Putamen (tissue), 1 donor: ENCODE results near the gene PPFIA4.
A peak's percentile ranks its signal among the peaks of the same experiment; 100 is the strongest.

ENCODE experiments used
- DNase-seq: peaks from one replicate; pipeline ENCODE4 v3.0.0-alpha.2; 2016; ENCODE audit warnings: low spot score

The PPFIA4 gene

DNA sequence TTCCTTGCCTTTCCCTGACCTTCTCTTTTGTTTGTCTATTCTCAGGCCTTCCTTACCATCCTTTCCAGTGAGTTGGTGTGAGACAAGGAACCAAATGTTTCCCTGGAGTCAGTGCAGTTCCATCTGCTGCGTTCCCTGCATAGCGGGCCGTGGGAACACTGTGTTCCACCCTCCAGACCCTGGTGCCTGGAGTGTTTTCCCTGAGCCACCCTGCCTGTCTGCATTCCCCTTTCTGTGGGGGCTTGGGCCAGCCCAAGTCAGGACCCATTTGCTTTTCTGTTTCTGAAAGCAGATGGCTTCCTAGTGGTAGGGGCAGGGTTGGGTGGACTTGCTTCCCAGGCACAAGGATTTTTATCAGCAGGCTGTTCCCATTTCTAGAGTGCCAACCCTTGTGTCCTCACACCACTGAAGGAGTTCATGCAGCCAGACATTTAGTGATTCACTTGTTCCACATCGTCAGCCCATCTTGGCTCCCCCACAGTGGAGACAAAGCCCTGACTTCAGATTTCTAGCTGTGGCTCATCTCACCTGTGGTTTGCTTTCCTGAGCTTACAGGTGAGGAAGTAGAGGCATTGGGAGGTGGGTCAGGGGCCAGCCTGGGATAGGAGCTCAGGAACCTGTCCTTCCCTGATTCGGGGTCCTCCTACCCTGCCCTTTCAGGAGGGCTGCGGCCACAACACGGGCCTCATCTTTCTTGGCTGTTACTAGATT is 73.7 kb downstream of the PPFIA4 start:
- DNase-seq: no peak

DNA sequence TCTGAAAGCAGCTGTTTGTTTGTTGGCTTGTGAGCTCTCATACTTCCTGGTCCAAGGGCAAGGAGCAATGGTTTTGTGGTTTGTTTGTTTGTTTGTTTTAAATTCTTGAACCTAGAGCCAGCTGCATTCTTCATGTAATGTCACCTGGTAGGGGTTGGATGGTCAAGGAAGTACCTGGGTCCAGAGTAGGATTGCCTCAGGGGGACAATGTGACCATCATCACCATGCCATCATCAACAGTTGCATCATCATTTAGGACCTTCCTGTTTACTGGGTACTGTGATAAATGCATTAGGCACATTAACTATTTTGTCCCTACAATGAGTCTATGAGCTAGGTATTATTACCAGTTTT is 74.2 kb downstream of the PPFIA4 start:
- no peak for DNase-seq

DNA sequence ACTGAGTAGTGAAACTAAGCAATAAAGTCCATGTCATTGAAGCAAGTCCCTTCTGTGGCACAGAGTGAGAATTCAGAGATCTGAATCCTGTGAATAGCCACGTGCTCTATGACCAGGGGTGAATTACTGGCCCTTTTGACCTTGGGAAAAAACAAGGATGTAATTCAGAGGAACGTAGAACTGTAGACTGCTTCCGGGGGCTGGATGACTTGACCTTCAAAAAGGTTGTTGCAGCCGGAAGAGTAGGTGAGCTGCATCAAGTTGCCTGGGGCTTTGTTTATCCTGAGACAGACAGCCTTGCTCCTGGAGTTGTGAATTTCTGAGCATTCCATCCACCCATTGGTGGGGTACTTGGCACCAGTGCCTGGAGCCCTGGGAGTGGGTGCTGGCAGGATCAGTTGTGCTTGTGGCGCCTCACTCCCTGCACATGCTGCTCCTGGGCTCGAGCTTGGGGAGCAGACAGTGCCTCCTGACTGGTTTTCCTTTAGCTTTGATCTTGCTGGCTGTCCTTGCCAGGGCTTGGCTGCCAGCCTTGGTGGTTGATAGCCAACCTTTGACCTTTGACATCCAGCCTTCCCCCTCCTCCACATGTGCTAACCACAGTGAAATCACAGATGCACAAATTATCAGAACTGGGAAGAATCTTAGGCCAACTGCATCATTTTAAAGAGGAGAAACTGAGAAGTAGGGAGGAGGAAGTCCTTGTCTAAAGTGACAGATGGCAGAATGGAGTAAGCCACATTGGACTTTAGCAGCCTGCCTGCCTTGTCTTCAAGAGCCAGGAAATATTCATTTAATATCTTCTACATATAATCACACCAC is 75.7 kb downstream of the PPFIA4 start:
- no peak for DNase-seq

DNA sequence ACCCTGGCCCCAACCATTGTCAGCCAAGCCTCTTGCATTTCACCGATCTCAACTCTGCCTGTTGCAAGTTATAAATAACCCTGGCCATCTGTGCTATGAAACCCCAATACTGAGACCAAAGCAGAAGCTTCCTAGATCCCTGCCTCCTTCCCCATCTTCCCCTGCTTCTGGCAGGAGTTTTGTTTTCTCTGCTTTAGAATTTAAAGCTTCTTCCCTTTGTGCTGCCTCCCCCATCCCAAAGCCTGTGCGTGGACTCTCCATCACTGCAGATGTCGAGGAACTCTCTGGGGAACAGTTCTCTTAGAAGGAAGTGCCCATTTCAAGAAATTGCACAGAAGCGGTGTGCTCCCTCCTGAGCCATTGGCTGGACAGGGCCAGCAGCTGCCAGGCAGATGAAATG is 76.9 kb downstream of the PPFIA4 start:
- DNase-seq: no peak

DNA sequence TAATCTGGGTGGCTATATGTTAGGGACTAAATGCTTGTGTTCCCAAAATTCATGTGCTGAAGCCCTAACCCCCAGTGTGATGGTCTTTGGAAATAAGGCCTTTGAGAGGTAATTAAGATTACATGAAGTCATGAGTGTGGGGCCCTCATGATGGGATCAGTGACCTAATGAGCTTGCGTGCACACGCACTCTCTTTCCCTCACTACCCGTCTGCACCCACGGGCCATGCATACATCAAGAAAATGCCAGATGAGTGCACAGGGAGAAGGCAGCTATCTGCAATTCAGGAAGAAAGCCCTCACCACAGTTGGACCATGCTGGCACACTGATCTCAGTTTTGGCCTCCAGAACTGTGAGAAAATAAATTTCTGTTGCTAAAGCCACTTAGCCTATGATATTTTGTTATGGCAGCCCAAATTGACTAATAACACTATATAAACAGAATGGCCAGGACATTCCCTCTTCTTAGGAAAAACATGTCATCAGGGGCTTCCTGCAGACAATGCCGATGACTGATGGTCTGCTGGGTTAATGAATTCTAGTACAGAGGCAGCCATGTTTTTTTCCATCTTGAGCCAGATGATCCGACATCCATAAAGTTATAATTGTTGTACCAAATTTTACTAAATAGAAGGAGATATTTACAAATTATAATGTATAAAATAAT is 77.7 kb downstream of the PPFIA4 start:
- no peak for DNase-seq

DNA sequence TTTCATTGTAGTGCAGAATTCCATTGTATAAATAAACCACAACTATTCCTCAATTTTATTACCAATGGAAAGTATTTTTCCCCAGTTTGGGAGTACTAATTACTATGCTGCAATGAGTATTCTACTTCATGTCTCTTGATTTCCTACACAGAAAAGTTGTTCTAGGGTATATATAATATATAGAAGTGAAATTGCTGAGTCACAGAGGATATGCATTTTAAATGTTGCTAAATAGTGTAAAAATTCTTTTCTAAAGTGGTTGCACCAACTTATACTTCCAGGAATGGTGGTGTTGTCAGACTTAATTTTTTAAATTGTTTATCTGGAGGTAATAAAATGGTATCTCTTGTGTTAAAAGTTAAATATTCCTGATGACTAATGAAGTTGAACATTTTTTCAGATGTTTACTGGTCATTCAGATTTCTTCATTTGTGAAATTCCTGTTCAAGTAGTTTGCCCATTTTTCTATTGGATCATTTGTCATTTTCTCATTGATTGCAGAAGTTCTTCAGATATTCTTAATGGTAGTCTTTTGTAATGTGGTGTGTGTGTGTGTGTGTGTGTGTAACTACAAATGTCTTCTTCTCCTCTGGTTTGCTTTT is 78.6 kb downstream of the PPFIA4 start:
- no peak for DNase-seq

DNA sequence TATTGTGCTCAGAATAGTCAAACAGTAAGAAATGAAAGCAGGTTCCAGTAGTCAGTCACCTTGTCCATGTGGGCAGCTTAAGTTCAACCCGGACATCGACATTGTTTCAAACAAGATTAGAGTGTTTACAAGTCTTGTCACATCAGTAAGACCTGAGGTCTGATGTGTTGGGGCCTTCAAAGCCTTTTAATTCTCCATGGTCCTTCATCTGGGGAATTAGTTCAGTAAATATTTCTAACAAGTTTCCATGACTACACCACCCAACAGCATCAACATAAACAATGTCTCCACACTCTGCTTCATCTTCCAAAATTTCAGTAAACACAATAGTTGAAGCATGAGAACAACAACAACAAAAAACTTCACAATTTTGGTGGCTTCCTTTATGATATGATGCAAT is 86.2 kb downstream of the PPFIA4 start:
- no peak for DNase-seq

DNA sequence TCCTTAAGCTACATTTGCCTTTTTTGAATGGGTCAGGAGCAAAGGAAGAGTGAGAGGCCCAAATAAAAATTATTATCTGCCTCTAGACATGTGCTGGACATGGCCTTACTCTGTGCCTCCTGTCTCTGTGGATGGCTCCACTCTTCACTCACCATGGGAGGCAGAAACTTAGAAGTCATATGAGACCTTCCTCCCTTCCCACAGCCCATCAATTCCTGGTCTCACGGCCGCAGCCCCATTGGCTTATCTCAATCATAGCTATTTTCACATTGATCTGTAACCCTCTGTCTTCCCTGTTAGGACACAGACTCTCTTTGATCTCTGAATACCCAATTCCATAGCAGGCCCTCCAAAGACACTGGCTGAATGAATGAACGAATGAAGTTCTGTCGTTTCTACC is 87.0 kb downstream of the PPFIA4 start:
- no peak for DNase-seq

DNA sequence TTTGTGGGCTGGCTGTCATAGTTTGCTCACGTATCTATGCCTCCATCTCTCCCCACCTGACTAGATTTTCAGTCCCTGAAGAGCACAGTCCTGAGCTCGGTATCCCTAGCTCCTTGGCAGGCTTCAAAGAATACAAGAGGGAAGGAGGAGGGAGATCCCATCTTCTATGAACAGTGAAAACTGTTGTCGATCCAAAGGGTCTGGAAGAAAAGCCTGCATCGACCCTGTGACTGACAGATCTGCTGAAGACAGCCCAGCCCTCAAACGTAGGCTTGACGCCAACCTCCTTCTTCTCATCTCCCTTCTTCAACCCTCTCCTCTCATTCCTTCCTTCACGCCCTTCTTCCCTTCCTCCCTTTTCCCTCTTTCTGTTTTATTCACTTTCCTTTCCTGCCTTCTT is 87.9 kb downstream of the PPFIA4 start:
- no peak for DNase-seq

DNA sequence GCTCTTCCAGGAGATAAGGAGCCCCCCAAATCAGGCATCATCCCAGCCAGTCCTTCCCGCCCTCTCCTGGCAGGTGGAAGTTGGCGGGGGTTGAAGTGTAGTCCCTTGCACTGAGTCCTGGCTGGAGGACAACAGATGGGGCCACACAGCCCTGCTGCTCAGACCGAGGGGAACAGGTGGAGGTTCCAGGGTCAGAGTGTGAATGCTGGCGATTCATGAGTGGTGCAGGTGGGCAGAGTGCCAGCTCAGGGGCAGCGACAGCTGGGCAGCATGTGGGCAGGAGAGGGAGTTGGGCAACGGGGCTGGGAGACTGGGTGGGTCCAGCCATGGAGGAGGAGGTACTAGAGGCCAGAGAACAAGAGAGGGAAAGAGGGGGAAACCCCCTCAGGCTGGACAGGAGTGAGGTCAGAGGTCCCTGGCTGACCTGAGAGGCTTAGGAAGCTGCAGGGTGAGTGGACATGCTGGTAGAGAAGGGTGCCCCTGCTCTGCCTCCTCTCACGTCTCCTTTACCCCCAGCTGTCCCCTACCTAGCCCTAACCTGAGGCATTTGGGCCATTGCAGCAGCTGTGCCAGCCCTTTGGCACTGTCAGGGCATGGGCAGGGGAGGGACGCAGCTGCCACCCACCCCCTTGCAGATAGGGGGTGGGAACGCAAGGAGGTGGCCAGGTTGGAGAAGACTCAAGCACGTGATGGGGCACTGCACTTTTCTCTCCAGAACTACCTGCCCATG is 90.0 kb downstream of the PPFIA4 start:
- DNase-seq: no peak

DNA sequence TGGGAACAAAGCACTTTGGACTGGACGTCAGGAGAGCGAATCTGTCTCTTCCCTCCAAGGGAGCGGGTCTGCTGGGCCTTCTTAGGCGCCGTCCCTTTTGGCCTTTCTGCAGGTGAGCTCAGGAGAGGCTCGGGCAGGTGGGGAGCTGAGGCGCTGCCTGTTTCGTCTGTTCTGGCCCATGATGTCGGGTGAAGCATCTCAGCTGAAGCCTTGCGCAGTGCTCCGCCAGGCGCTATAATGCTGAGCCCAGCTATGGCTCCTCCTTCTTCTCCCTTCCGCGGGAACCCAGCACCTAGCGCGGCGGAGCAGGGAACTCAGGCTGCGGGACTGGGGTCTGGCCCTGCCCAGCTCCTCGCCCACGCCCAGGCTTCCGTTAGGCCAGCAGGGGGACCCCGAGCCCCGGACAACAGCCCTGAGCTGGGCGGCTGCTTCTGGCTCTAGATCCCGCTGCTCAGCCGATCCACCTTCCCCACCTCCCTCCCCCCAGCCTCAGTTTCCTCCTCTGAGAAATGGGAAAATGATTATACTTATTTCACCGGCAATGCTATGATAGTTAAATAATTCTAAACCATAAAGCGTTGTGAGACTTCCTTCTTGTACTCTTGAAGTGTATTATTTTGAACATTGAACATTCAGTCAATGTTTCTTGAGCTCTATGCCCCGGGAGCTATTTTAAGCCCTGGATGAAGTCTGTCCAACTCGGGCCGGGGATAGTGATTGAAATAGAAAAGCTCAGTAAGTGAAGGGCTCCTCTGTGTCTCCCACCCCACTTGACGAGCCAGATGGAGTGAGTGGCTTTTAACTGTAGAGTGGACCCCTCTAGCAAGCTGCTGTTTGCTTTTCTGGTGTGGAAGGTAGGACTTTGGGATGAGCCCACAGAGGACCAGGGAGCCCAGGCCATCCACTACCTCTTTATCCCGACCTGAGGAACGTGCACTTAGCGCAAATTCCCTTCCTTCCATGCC is 91.6 kb downstream of the PPFIA4 start:
- peak; percentile 52 for DNase-seq

DNA sequence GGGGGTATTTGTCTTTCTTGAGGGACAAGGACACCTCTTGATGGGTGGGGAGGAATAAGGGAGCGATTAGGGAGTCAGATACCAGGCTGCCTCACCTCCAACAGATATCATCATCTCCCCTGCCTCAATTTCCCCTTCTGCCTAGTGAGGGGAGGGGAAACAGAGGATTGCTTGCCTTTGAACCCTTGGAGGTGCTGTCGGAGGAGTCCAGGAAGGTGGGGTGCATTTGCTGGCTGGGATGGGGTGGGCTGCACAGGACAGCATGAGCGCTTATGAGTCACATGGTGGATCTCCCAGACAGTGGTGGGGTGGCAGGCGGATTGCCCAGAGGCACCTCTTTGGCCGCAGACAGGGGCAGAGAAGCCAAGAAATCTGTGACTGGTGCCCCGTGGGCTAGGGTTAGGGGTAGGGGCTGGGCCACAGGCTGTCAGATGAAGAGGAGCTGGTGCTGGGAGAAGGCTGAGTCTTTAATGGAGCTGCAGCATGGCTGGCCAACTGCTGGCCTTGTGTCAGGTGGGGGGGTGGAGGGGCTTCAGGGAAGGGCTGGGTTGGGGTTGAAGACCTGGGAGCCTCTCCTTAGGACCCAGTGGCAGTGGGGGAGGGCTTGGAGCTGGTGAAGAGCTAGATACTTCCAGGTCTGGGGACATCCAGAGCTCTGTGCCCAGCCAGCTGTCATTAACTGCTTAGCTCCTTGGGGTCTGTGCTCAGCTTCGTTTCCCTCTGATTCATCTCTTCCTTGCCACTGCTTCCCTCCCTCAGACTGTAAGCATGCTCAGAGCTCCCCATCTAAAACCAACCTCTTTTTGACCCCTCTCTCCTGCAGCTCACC is 94.2 kb downstream of the PPFIA4 start:
- no peak for DNase-seq

DNA sequence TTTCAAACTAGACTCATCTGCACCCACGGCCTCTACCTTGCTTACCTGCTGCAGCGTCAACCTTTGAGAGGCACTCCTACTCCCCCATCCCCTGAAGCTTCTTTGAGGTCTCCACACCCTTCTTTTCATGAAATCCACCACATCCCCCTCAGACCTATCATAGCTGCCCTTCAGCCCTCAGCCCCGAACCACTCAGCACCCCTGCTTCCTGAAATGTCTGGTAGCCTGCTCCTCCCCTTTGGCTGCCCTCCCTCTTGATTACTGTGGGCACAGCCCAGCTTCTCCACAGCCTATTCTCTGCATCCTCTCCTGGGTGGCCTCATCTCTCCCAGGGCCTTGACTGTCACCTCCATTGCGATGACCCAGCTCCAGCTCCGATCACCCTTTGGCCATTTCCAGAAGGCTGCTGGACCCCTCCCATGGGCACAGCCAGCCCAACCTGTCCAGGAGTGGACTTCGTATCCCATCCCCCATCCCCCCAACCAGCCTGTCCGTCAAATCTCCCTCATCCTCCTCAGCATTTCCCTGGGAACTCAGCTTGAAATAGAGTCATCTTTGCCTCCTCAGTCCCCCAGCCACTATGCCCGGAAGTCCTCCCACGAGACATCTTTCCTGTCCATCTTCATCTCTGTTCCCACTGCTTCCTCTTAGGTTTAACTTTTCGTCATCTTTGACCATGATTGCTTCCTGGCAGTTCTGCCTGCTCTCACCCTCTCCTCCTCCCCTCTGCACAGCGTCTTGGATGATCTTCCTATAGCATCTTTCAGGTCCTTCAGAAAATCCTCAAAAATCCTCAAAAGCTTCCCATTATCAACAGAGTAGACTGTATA is 95.1 kb downstream of the PPFIA4 start:
- DNase-seq: no peak

DNA sequence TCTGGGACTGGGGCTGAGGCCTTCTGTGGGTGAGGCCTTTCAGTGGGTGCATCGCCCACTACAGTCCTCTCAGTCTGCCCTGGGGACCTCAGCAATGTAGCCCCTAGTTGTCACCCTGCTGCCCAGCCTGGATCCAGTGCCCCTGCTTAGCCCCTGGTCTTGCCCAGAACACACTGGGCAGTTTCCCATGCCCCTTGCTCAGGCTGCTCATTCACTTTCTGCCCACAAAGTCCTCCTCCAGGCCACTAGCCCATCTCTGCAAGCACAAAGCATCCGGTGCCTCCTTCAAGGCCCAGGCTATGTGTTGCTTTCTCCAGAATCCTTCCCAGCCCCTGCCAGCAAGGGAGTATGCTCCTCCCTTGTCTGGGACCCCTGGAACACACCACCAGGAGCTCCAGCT is 95.9 kb downstream of the PPFIA4 start:
- DNase-seq: no peak

DNA sequence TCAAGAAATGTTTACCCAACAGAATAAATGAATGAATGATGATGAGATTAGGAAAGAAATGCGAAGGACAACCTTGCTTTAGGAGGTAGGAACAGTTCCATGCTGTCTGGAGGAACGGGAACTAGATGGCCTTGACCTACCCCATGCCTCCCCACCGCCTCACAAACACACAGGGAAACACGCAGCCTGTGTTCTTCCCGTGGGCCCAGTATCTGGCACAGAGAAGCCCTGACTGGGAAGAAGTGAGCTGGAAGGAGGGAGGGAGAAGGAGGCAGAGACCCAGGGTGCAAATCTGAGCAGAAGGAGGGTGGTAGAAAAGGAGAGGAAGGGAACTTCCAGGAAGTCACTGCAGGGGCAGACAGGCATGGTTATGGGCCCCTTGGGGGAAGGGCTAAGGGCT is 97.7 kb downstream of the PPFIA4 start:
- DNase-seq: no peak

DNA sequence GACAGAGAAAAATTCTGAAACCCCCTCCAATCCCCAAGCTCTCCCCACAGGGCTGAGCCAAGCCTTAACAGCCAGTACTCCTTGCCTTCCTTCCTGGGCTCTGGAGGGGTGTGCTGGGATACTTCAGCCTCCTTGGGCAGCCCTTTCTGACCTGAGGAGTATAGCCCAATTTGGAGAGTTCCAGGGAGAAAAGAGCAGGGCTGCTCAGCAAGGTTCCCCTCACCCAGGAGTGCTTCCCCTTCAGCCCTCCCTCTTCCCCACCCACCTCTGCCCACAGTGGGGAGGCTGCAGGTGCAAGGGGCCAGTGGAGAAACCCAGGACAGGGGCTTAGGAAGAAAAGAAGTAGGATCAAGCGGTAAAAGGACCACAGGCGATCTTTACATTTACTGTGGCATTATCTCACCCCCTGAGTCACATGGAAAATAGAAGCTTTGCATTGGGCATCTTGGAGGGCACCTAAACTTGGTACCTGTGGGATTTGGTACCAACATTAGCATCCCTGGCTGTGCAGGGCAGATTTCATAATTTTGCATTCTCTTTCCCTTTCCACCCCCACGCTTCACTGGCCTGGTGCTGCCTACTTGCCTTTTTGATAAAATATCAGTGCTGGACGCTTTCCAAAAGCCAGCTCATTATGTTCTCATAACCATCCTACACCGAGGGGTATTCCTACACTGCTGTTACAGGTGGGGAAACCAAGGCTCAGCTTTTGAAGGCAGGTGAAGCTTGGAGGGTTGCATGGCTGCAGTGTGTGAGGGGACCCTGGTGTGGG is 98.4 kb downstream of the PPFIA4 start:
- DNase-seq: no peak

DNA sequence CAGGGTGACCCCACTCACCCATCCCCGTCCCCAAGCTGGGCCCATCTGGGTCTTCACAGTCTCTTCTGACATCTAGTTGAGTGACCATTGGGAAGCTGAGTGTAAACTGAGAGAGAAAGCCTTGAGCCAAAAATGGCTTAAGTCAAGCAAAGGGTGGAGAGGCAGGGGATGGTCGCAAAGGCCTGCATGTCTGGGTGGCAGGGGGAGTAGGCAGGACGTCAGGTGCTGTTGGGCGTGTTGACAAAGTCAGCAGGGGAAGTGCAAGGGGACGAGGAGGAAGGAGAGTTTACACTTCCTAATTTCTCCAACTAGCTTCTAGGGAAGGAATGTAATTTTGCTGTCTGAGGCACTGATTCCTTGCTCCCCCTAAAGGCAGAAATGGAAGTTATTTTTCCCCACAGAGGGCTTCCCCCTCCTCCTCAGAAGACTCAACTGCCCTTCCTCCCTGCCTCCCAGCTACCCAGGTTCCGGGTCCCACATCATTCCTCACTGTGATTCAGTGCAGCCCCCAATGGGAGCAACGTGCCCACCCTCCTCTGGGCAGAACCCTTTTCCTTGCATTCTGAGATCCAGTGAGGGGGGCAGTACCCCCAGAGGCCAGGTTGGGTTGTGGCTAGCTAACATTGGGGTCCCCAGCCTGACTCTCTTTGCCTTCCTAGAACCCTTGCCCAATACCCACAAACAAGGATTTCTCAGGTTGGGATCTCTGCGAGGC is 100.0 kb downstream of the PPFIA4 start:
- peak; percentile 47 for DNase-seq
